GM12878 (cell line): ENCODE data around the gene ZBTB21. TPM values are rescaled to one million over a fixed set of nuclear protein-coding genes. Genes with fewer than 3 reads are reported as not detected.
A peak's percentile ranks its signal among the peaks of the same experiment; 100 is the strongest.

Experiments used
- ATAC-seq: fragments of 200-7000 bp; cut with Tn5 transposase; 3 replicates; pipeline ENCODE4 v1.9.1; 2020; ENCODE audit warnings: mild to moderate bottlenecking, moderate library complexity
- BruUV-seq: library from RNA; stranded (reverse); fragments of 400-500 nt; replicated peaks from 2 replicates; lab custom pipeline; 2021; lab: Mats Ljungman, UMichigan
- CTCF ChIA-PET: fragments of 300-600 bp; sonication (Branson Sonifier 250); formaldehyde crosslinking; extraction: SDS; loops from one replicate; lab custom pipeline; 2021; ENCODE audit warnings: inconsistent platforms; lab: Yijun Ruan, JAX
- POLR2A ChIA-PET: fragments of 350-600 bp; formaldehyde crosslinking; extraction: SDS; loops from one replicate; lab custom pipeline; 2021; ENCODE audit warnings: inconsistent platforms; lab: Charles Lee
- RAD21 ChIA-PET: fragments of 300-600 bp; sonication (Branson Sonifier 250); formaldehyde crosslinking; loops from one replicate; lab custom pipeline; 2023; ENCODE audit warnings: antibody characterized with exemption; ENCODE audit not compliant: unreplicated experiment; lab: Charles Lee
- SMC1A ChIA-PET: fragments of 300-600 bp; sonication (Branson Sonifier 250); formaldehyde crosslinking; loops from one replicate; lab custom pipeline; 2023; ENCODE audit not compliant: unreplicated experiment, uncharacterized antibody; lab: Charles Lee
- DNase-seq: peaks from one replicate; pipeline ENCODE4 v3.0.0-alpha.2; 2011; ENCODE audit warnings: low read depth, low spot score
- FAIRE-seq: peaks from 3 replicates; lab custom pipeline; 2011; peaks lifted over from hg19 to GRCh38; lab: Jason Lieb, UNC
- H2AFZ ChIP-seq: 2 replicates; pipeline ENCODE4 v1.6.0; 2011; ENCODE audit warnings: low read depth, low read length, control low read depth; ENCODE audit not compliant: control insufficient read depth
- H3K27ac ChIP-seq: 2 replicates; pipeline ENCODE4 v1.5.1; 2011; ENCODE audit warnings: control low read depth; ENCODE audit not compliant: control insufficient read depth, insufficient read depth
- H3K27me3 ChIP-seq, 2 experiments: replicated peaks in 1 of 2; 2 replicates each; pipeline versions ENCODE4 v1.6.0 to v1.6.1; 2011; ENCODE audit warnings: low read length in 1 of 2; ENCODE audit not compliant: control insufficient read depth in 2 of 2, insufficient read depth in 2 of 2
- H3K36me3 ChIP-seq, 2 experiments: 2 replicates each; pipeline ENCODE4 v1.5.1; 2011; ENCODE audit warnings: low read length in 1 of 2; ENCODE audit not compliant: control insufficient read depth in 2 of 2, insufficient read depth in 2 of 2
- H3K4me1 ChIP-seq: 2 replicates; pipeline ENCODE4 v1.6.1; 2011; ENCODE audit warnings: mild to moderate bottlenecking, low read length, moderate library complexity, mixed read lengths; ENCODE audit not compliant: control insufficient read depth, insufficient read depth
- H3K4me2 ChIP-seq: 2 replicates; pipeline ENCODE4 v1.6.0; 2011; ENCODE audit warnings: control low read depth; ENCODE audit not compliant: control insufficient read depth, insufficient read depth
- H3K4me3 ChIP-seq: fragments of 200-600 bp; sonication (generic); 2 replicates; pipeline ENCODE4 v1.5.1; 2016
- H3K79me2 ChIP-seq: 2 replicates; pipeline ENCODE4 v1.6.0; 2011; ENCODE audit warnings: low read length; ENCODE audit not compliant: control insufficient read depth, insufficient read depth
- H3K9ac ChIP-seq: 2 replicates; pipeline ENCODE4 v1.8.0; 2011; ENCODE audit warnings: low read length, control low read depth, mixed read lengths; ENCODE audit not compliant: control insufficient read depth, insufficient read depth
- H3K9me3 ChIP-seq: replicated peaks from 3 replicates; pipeline ENCODE4 v1.5.1; 2011; ENCODE audit warnings: mild to moderate bottlenecking, low read length; ENCODE audit not compliant: control insufficient read depth, insufficient read depth
- H4K20me1 ChIP-seq: 2 replicates; pipeline ENCODE4 v1.6.0; 2011; ENCODE audit not compliant: control insufficient read depth, insufficient read depth
- ATF7 ChIP-seq: fragments of 450-650 bp; IDR thresholded peaks from 2 replicates; pipeline ENCODE4 v1.6.1; 2016; ENCODE audit warnings: low read depth, mild to moderate bottlenecking
- BCL11A ChIP-seq: IDR thresholded peaks from 2 replicates; pipeline ENCODE4 v1.6.1; 2011; ENCODE audit warnings: low read depth, low read length
- EZH2 ChIP-seq: IDR thresholded peaks from 2 replicates; pipeline ENCODE4 v1.6.1; 2012; ENCODE audit warnings: low read depth, mild to moderate bottlenecking, control low read depth, inconsistent platforms, low read length, borderline replicate concordance; ENCODE audit not compliant: control insufficient read depth
- GABPA ChIP-seq: IDR thresholded peaks from 2 replicates; pipeline ENCODE4 v1.6.1; 2014; ENCODE audit warnings: antibody characterized with exemption, low read depth, mild to moderate bottlenecking, inconsistent platforms
- HDAC2 ChIP-seq: fragments of 200-600 bp; sonication (generic); IDR thresholded peaks from 2 replicates; pipeline ENCODE4 v1.6.1; 2017
- MTA2 ChIP-seq: fragments of 450-650 bp; IDR thresholded peaks from 2 replicates; pipeline ENCODE4 v1.6.1; 2016; ENCODE audit warnings: low read depth, mild to moderate bottlenecking, moderate library complexity
- MYB ChIP-seq: fragments of 150-350 bp; IDR thresholded peaks from 2 replicates; pipeline ENCODE4 v1.6.1; 2014; ENCODE audit warnings: mild to moderate bottlenecking, low read depth, low read length, borderline replicate concordance
- NFYB ChIP-seq: IDR thresholded peaks from 2 replicates; pipeline ENCODE4 v1.6.1; 2011; ENCODE audit warnings: low read depth, mild to moderate bottlenecking, low read length, improper control_type of control experiment, moderate library complexity; ENCODE audit not compliant: insufficient read depth
- NKRF ChIP-seq: fragments of 450-650 bp; conservative IDR thresholded peaks from 2 replicates; pipeline ENCODE4 v1.6.1; 2017; ENCODE audit warnings: mild to moderate bottlenecking, moderate library complexity
- PKNOX1 ChIP-seq: fragments of 450-650 bp; IDR thresholded peaks from 2 replicates; pipeline ENCODE4 v1.6.1; 2016; ENCODE audit warnings: mild to moderate bottlenecking
- PML ChIP-seq: IDR thresholded peaks from 2 replicates; pipeline ENCODE4 v1.6.1; 2012; ENCODE audit warnings: low read length, inconsistent platforms
- POLR2AphosphoS2 ChIP-seq: IDR thresholded peaks from 2 replicates; pipeline ENCODE4 v1.6.1; 2011; ENCODE audit warnings: low read depth, mild to moderate bottlenecking, low read length, improper control_type of control experiment, moderate library complexity
- RFX5 ChIP-seq: IDR thresholded peaks from 2 replicates; pipeline ENCODE4 v1.6.1; 2011; ENCODE audit warnings: low read depth, low read length, improper control_type of control experiment
- SMC3 ChIP-seq: IDR thresholded peaks from 2 replicates; pipeline ENCODE4 v1.6.1; 2011; ENCODE audit warnings: low read length, improper control_type of control experiment, borderline replicate concordance
- SP1 ChIP-seq: IDR thresholded peaks from one replicate; pipeline ENCODE4 v1.6.1; 2011; ENCODE audit warnings: low read depth, low read length
- SRF ChIP-seq, 2 experiments: IDR thresholded peaks; 2 replicates each; pipeline ENCODE4 v1.6.1; 2011; ENCODE audit warnings: low read depth in 2 of 2, low read length in 2 of 2, mild to moderate bottlenecking in 1 of 2, moderate library complexity in 1 of 2
- SUPT20H ChIP-seq: IDR thresholded peaks from 2 replicates; pipeline ENCODE4 v1.6.1; 2011; ENCODE audit warnings: low read depth, mild to moderate bottlenecking, low read length, moderate library complexity, borderline replicate concordance; ENCODE audit not compliant: control insufficient read depth
- ZBTB4 ChIP-seq: fragments of 450-650 bp; formaldehyde crosslinking; IDR thresholded peaks from 2 replicates; pipeline ENCODE4 v1.4.0; 2022; ENCODE audit warnings: mild to moderate bottlenecking, moderate library complexity
- whole genome bisulfite sequencing: methylation state at CpG from one replicate; pipeline ENCODE4 v1.1.6; 2016; ENCODE audit warnings: low lambda C conversion rate; ENCODE audit not compliant: insufficient replicate concordance, insufficient coverage; ENCODE audit errors: missing lambda C conversion rate; 5-methylcytosine and 5-hydroxymethylcytosine counted together
- in situ Hi-C: fragments of 300-500 bp; cut with MboI; formaldehyde crosslinking; loops from 9 replicates; pipeline ENCODE4 v1.14.3; 2018; ENCODE audit warnings: mixed read lengths
- intact Hi-C: fragments of 100-400 bp; cut with micrococcal nuclease; formaldehyde crosslinking; loops from one replicate; pipeline ENCODE4 v1.14.2; 2022; ENCODE audit not compliant: unreplicated experiment
- polyA plus RNA-seq, 11 experiments: library from polyadenylated mRNA; depleted of rRNA in 4 of 11; unstranded in 6 of 11; stranded (reverse) in 5 of 11; fragments of >200 nt; fragmentation: Nextera tagmentation in 4 of 11; fragmentation: Illumina TruSeq in 1 of 11; extraction: Ambion mirVana in 4 of 11; extraction: Trizol in 1 of 11; gene quantifications; 1 replicate in 1 of 11; 2 replicates in 10 of 11; pipeline versions ENCODE4 v1.2.1 to v1.2.3, GENCODE V29; 2011 to 2016; ENCODE audit warnings: inconsistent platforms in 2 of 11, missing spikeins in 2 of 11, low read depth in 1 of 11
- total RNA-seq, 4 experiments: library from RNA; depleted of rRNA in 3 of 4; stranded (reverse); fragments of >200 nt in 3 of 4; fragmentation: Illumina TruSeq in 1 of 4; extraction: Trizol in 1 of 4; gene quantifications; 2 replicates each; pipeline versions ENCODE4 v1.2.1 to v1.2.3, GENCODE V29; 2013 to 2021

The ZBTB21 gene
- total and polyA plus RNA-seq, 10 of the 15 experiments (the other 5 are each of a cell fraction or from before 2014, with no cell fraction given), result 1.8 to 21.6 (median 10.6) TPM

GRCh38 chr21:42002421-42002958 is 7.7 kb downstream of the ZBTB21 start:
- ChIA-PET SMC1A (interaction anchor here (0.9 to 1.6 kb wide), 5 partner anchors 9 to 115 kb away, joined by 3 to 5 read pairs (median 4); no protein-coding TSS in a partner anchor), POLR2A (interaction anchor here (0.8 to 1.4 kb wide), 4 partner anchors 15 to 128 kb away, joined by 3 to 9 read pairs (median 4); no protein-coding TSS in a partner anchor), RAD21 (interaction anchor here (0.5 to 1.5 kb wide), 6 partner anchors 14 to 115 kb away, joined by 4 to 7 read pairs (median 5); no protein-coding TSS in a partner anchor), CTCF (interaction anchor here (0.7 to 2.0 kb wide), 5 partner anchors 45 to 142 kb away, joined by 3 to 9 read pairs (median 3); no protein-coding TSS in a partner anchor)
- Histone ChIP-seq H2AFZ (peak overlapping the region; percentile 25), H3K4me3 (peak overlapping the region; percentile 50), H3K9me3 (no peaks in the 10 kb centered on the region), H3K36me3 (peaks cover 2 to 14% of the 10 kb centered on the region in 2 experiments), H3K79me2 (peaks cover 50% of the 10 kb centered on the region), H3K27me3 (no peaks in the 10 kb centered on the region), H3K27ac (peak overlapping the region; percentile 79), H4K20me1 (no peaks in the 10 kb centered on the region), H3K9ac (peak overlapping the region; percentile 55), H3K4me2 (peak overlapping the region; percentile 48), H3K4me1 (peaks cover 19% of the 10 kb centered on the region)
- in situ Hi-C loops, result loop anchor here (5.0 kb wide), 1 partner anchor 75 kb away; no protein-coding TSS in a partner anchor
- WGBS, result 1% methylated on average over 14 of the region's 14 CpGs
- no TSS peak for BruUV-seq
- FAIRE-seq, result peak; percentile 18
- ATAC-seq, result peak; percentile 92
- intact Hi-C loops, result loop anchor here (2.0 to 10.0 kb wide), 4 partner anchors 50 to 638 kb away; partner anchors contain the start of genes C2CD2 and MX2
- DNase-seq, result peak; percentile 86
- TF ChIP-seq EZH2 (no peak), PKNOX1 (peak; percentile 80), SP1 (no peak), GABPA (no peak), NFYB (no peak), SRF (IDR thresholded peaks at IDR 0.05; ENCODE audit: low read depth in 2 of 2, low read length in 2 of 2) (no peak), SUPT20H (no peak), NKRF (0 out of 2 replicates have a peak, but pooled peaks have one; percentile 27), ZBTB4 (CRISPR knock-in tag) (no peak), SMC3 (peak; percentile 17; the same call in 1 of the 2 replicates), MTA2 (peak; percentile 62; the same call in 1 of the 2 replicates), ATF7 (peak; percentile 73), MYB (no peak), POLR2AphosphoS2 (no peak), PML (no peak), HDAC2 (no peak), RFX5 (no peak), BCL11A (peak; percentile 45; the same call in 1 of the 2 replicates)
